ENCODE results near the gene CDH4. TPM values are rescaled to one million over a fixed set of nuclear protein-coding genes. Genes with fewer than 3 reads are reported as not detected.
"Not testable (repeated sequence)": the region's sequence is repeated elsewhere in the genome, so short reads cannot be mapped to it uniquely, and the experiment has no call there.

The CDH4 gene
- total RNA-seq, 2 donors from 2014 or later, result 0.07 to 0.94 TPM

DNA sequence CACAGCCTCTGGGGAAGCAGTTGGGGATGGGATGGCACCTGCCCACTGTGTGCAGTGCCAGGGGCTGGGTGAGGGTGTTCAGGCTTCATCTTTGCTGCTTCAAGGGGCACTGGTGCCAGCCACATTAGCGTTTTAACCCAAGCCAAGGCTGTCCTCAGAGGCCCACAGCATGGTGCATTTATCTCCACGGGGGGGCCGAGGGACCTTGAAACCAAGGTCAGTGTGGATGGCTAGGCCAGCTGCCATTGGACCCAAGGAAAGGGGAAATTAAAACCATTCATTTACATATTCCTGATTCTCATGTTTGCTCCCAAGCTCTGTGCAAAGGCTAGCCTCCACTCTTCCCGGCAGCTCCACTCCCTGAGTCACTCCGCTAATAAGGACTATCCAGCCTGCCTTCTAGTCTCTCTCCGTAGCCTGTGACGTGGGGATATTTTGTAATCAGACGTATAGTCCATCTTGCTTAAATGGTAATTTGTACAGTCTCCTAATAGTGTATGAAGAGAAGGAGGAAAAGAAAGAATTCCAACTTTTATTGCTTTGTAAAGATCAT is 197.1 kb downstream of the CDH4 start:
- DNase-seq (ENCODE audit: low spot score), result no peak
- Histone ChIP-seq H3K36me3 (no peaks in the 10 kb centered on the region), H3K27ac (no peak overlapping the region), H3K9me3 (no peaks in the 10 kb centered on the region), H3K27me3 (no peaks in the 10 kb centered on the region), H3K4me1 (no peaks in the 10 kb centered on the region), H3K4me3 (no peak overlapping the region)
- TF ChIP-seq, protein P1, sequence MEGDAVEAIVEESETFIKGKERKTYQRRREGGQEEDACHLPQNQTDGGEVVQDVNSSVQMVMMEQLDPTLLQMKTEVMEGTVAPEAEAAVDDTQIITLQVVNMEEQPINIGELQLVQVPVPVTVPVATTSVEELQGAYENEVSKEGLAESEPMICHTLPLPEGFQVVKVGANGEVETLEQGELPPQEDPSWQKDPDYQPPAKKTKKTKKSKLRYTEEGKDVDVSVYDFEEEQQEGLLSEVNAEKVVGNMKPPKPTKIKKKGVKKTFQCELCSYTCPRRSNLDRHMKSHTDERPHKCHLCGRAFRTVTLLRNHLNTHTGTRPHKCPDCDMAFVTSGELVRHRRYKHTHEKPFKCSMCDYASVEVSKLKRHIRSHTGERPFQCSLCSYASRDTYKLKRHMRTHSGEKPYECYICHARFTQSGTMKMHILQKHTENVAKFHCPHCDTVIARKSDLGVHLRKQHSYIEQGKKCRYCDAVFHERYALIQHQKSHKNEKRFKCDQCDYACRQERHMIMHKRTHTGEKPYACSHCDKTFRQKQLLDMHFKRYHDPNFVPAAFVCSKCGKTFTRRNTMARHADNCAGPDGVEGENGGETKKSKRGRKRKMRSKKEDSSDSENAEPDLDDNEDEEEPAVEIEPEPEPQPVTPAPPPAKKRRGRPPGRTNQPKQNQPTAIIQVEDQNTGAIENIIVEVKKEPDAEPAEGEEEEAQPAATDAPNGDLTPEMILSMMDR (IDR thresholded peaks at IDR 0.05), result no peak

DNA sequence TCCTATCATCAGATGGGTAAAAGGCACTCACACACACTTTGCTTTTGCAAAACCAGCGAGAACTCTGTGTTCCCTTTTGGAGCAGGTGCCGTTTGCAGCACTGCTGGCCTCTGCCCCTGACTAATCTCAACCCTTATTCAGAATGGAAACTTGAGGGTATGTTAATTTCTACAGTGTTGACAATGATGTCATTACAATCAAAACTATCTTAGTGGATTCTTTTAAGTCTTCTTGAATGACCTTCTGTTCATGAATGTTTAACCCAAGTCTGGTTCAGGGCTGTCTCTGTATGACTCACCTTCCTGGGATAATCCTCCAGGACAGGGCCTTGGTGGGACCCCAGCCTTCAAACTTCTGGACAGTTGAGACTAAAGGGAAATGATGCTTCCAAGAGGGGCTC is 197.9 kb downstream of the CDH4 start:
- DNase-seq (ENCODE audit: low spot score), result no peak
- Histone ChIP-seq H3K9me3 (no peaks in the 10 kb centered on the region), H3K36me3 (no peaks in the 10 kb centered on the region), H3K4me3 (no peak overlapping the region), H3K4me1 (no peaks in the 10 kb centered on the region), H3K27me3 (no peaks in the 10 kb centered on the region), H3K27ac (no peak overlapping the region)
- TF ChIP-seq, protein P1 (IDR thresholded peaks at IDR 0.05), result no peak

DNA sequence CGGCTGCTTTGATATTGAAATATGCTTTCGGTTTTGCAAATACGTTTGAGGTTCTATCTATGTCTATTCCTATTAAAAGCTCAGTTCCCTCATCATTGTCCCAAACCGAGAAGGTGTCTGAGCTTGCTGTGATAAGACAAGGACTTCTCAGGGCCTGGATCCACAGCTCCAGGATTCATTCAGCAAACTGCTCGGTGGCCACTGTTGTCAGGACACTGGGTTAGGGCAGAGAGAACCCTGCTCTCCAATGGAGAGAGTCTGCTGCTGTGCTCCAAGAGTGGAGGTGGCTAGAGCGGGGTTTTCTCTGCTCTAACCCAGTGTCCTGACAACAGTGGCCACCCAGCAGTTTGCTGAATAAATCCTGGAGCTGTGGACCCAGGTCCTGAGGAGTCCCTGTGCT is 198.5 kb downstream of the CDH4 start:
- Histone ChIP-seq H3K4me3 (no peak overlapping the region), H3K4me1 (no peaks in the 10 kb centered on the region), H3K27me3 (no peaks in the 10 kb centered on the region), H3K27ac (no peak overlapping the region), H3K36me3 (no peaks in the 10 kb centered on the region), H3K9me3 (no peaks in the 10 kb centered on the region)
- TF ChIP-seq, protein P1 (IDR thresholded peaks at IDR 0.05), result no peak
- no peak for DNase-seq (ENCODE audit: low spot score)

DNA sequence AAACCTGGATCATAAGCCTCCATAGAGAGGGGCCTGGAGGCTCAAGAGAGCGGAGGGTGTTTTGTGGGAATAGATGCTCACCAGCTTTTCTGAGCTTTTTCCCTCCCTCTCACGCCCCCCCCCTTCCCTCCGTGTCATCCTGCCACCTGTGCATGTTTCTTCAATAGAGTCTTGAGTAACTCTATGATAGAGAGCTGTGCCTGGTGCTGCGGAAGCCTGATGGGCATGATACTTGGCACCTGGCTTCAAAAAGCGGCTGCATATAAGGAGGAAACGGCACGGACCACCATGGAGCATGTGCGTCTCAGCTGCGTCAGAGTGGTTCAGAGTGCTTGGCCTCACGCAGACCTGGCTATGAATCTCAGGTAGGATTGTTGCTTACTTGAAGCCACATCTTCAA is 198.9 kb downstream of the CDH4 start:
- TF ChIP-seq, protein P1 (IDR thresholded peaks at IDR 0.05), result no peak
- no peak overlapping the region for H3K4me3 ChIP-seq
- H3K27ac ChIP-seq, result no peak overlapping the region
- DNase-seq (ENCODE audit: low spot score), result no peak
- no peaks in the 10 kb centered on the region for H3K9me3 ChIP-seq
- H3K4me1 ChIP-seq, result no peaks in the 10 kb centered on the region
- H3K27me3 ChIP-seq, result no peaks in the 10 kb centered on the region
- no peaks in the 10 kb centered on the region for H3K36me3 ChIP-seq

DNA sequence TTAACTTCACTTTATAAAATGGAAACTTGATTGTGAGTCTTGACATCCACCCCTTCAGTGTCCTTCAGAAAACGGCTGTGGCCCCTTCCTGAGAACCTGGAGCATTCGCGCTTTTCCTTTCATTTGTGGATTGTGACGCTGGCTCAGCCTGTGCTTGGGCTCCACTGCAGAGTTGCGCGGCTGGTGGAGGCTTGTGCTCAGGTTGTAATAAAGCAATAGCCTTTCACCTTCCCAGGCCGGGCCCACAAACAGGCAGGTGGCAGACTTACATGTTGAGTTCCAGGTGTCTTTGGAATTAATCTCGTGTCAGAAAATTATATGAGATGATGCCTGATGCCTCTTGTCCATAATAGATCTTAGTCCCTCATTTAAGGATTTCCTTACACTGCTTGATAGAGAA is 199.9 kb downstream of the CDH4 start:
- Histone ChIP-seq H3K4me3 (no peak overlapping the region), H3K36me3 (no peaks in the 10 kb centered on the region), H3K9me3 (no peaks in the 10 kb centered on the region), H3K4me1 (no peaks in the 10 kb centered on the region), H3K27ac (no peak overlapping the region), H3K27me3 (no peaks in the 10 kb centered on the region)
- DNase-seq (ENCODE audit: low spot score), result no peak
- TF ChIP-seq, protein P1 (IDR thresholded peaks at IDR 0.05), result no peak

DNA sequence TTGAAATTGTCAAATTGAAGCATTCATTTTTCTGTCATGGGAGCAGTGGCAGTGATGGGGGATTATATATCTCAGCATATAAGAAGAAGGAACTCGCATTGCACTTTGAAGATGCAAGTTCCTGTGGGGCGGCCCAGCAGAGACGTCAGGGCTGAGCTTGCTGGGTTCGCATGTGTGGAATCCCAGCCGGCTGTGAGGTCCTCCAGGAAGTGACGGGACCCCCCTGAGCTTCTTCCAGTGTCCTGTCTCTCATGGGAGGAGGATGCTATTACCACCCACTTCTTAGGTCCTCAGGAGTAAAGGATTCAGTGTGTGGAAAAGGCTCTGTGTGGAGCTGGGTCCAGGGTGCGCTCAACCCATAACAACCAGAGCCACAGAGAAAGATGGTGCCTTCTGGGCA is 201.2 kb downstream of the CDH4 start:
- no peaks in the 10 kb centered on the region for H3K9me3 ChIP-seq
- TF ChIP-seq, protein P1 (IDR thresholded peaks at IDR 0.05), result no peak
- H3K4me3 ChIP-seq, result no peak overlapping the region
- DNase-seq (ENCODE audit: low spot score), result no peak
- H3K27ac ChIP-seq, result no peak overlapping the region
- no peaks in the 10 kb centered on the region for H3K27me3 ChIP-seq
- H3K36me3 ChIP-seq, result no peaks in the 10 kb centered on the region
- no peaks in the 10 kb centered on the region for H3K4me1 ChIP-seq

DNA sequence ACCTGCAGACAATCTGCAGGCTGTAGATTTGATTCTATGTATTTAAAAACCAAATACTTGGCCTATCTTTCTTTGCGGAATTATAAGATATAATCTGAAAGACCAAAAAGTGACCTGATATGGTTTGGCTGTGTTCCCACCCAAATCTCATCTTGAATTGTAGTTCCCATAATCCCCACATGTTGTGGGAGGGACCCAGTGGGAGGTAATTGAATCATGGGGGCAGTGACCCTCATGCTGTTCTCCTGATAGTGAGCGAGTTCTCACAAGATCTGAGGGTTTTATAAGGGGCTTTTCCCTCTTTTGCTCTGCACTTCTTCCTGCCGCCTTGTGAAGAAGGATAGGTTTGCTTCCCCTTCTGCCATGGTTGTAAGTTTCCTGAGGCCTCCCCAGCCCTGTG is 201.6 kb downstream of the CDH4 start:
- H3K27ac ChIP-seq; H3K36me3 ChIP-seq; DNase-seq (ENCODE audit: low spot score); H3K9me3 ChIP-seq; H3K27me3 ChIP-seq; H3K4me1 ChIP-seq; H3K4me3 ChIP-seq: not testable (repeated sequence)
